HUES48 (cell line): ENCODE measurements around the gene MARCHF5.
"Not testable (repeated sequence)": the region's sequence is repeated elsewhere in the genome, so short reads cannot be mapped to it uniquely, and the experiment has no call there.

Experiments
- H3K27ac ChIP-seq: one replicate; pipeline ENCODE4 v1.7.0; 2013; ENCODE audit warnings: low read depth, low read length, inconsistent platforms
- H3K27me3 ChIP-seq: 2 replicates; pipeline ENCODE4 v1.6.1; 2013; ENCODE audit warnings: mild to moderate bottlenecking, low read length; ENCODE audit not compliant: control insufficient read depth, insufficient read depth
- H3K36me3 ChIP-seq: 2 replicates; pipeline ENCODE4 v1.6.1; 2013; ENCODE audit warnings: low read length; ENCODE audit not compliant: control insufficient read depth, insufficient read depth
- H3K4me1 ChIP-seq: 2 replicates; pipeline ENCODE4 v1.6.1; 2013; ENCODE audit warnings: mild to moderate bottlenecking, low read length; ENCODE audit not compliant: control insufficient read depth, insufficient read depth
- H3K4me3 ChIP-seq: 2 replicates; pipeline ENCODE4 v1.5.1; 2013; ENCODE audit warnings: mild to moderate bottlenecking, low read depth, low read length
- H3K9ac ChIP-seq: 2 replicates; pipeline ENCODE4 v1.6.1; 2013; ENCODE audit warnings: mild to moderate bottlenecking, low read depth, low read length, moderate library complexity
- H3K9me3 ChIP-seq: 2 replicates; pipeline ENCODE4 v1.6.1; 2013; ENCODE audit warnings: low read length; ENCODE audit not compliant: control insufficient read depth, insufficient read depth

MARCHF5 gene

GRCh38 chr10:92305133-92306072, 14.4 kb downstream of the MARCHF5 start:
- Histone ChIP-seq H3K36me3 (no peaks in the 10 kb centered on the region), H3K27ac (peak overlapping the region; percentile 85), H3K4me3 (peak overlapping the region; percentile 42), H3K27me3 (no peaks in the 10 kb centered on the region), H3K9ac (no peak overlapping the region), H3K4me1 (peaks cover 45% of the 10 kb centered on the region), H3K9me3 (no peaks in the 10 kb centered on the region)

- H3K4me1 ChIP-seq = peaks cover 27% of the 10 kb centered on the region
- H3K4me3 ChIP-seq = no peak overlapping the region
- peaks cover 20% of the 10 kb centered on the region for H3K36me3 ChIP-seq
- no peak overlapping the region for H3K9ac ChIP-seq
- no peaks in the 10 kb centered on the region for H3K9me3 ChIP-seq
- no peaks in the 10 kb centered on the region for H3K27me3 ChIP-seq
- H3K27ac ChIP-seq = no peak overlapping the region
Measured at GRCh38 chr10:92309272-92309671, 18.3 kb downstream of the MARCHF5 start.

GRCh38 chr10:92313750-92314149, 22.8 kb downstream of the MARCHF5 start:
- Histone ChIP-seq H3K9me3 (no peaks in the 10 kb centered on the region), H3K4me1 (0 out of 2 replicates have a peak, but pooled peaks cover 3% of the 10 kb centered on the region), H3K27me3 (no peaks in the 10 kb centered on the region), H3K4me3 (no peak overlapping the region), H3K27ac (no peak overlapping the region), H3K36me3 (peaks cover 29% of the 10 kb centered on the region), H3K9ac (no peak overlapping the region)

GRCh38 chr10:92316610-92317009, 25.6 kb downstream of the MARCHF5 start:
- no peak overlapping the region for H3K27ac ChIP-seq
- no peaks in the 10 kb centered on the region for H3K27me3 ChIP-seq
- no peaks in the 10 kb centered on the region for H3K4me1 ChIP-seq
- H3K9me3 ChIP-seq = no peaks in the 10 kb centered on the region
- no peak overlapping the region for H3K9ac ChIP-seq
- H3K4me3 ChIP-seq = no peak overlapping the region
- H3K36me3 ChIP-seq = peaks cover 29% of the 10 kb centered on the region

GRCh38 chr10:92323079-92323478, 32.1 kb downstream of the MARCHF5 start:
- H3K4me1 ChIP-seq = no peaks in the 10 kb centered on the region
- H3K27me3 ChIP-seq = no peaks in the 10 kb centered on the region
- H3K36me3 ChIP-seq = peaks cover 9% of the 10 kb centered on the region; the same call in 1 of the 2 replicates
- no peaks in the 10 kb centered on the region for H3K9me3 ChIP-seq
- H3K4me3 ChIP-seq = no peak overlapping the region
- H3K9ac ChIP-seq = no peak overlapping the region
- H3K27ac ChIP-seq = no peak overlapping the region

- H3K4me1 ChIP-seq = peaks cover 30% of the 10 kb centered on the region
- no peaks in the 10 kb centered on the region for H3K36me3 ChIP-seq
- no peak overlapping the region for H3K27ac ChIP-seq
- no peak overlapping the region for H3K4me3 ChIP-seq
- no peaks in the 10 kb centered on the region for H3K9me3 ChIP-seq
- H3K27me3 ChIP-seq = no peaks in the 10 kb centered on the region
- no peak overlapping the region for H3K9ac ChIP-seq
Measured at GRCh38 chr10:92327445-92328433, 36.8 kb downstream of the MARCHF5 start.

GRCh38 chr10:92328993-92329392, 38.0 kb downstream of the MARCHF5 start:
- Histone ChIP-seq H3K4me1 (peaks cover 30% of the 10 kb centered on the region), H3K27ac (peak overlapping the region; percentile 26), H3K9ac (no peak overlapping the region), H3K9me3 (no peaks in the 10 kb centered on the region), H3K27me3 (no peaks in the 10 kb centered on the region), H3K4me3 (no peak overlapping the region), H3K36me3 (no peaks in the 10 kb centered on the region)

- not testable (repeated sequence) for H3K9ac ChIP-seq, H3K27me3 ChIP-seq, H3K9me3 ChIP-seq, H3K4me3 ChIP-seq, H3K36me3 ChIP-seq, H3K27ac ChIP-seq
- peaks cover 36% of the 10 kb centered on the region for H3K4me1 ChIP-seq
Measured at GRCh38 chr10:92329927-92330326, 39.0 kb downstream of the MARCHF5 start.

- H3K36me3 ChIP-seq = peaks cover 49% of the 10 kb centered on the region
- no peak overlapping the region for H3K27ac ChIP-seq
- H3K4me1 ChIP-seq = no peaks in the 10 kb centered on the region
- H3K9ac ChIP-seq = no peak overlapping the region
- no peaks in the 10 kb centered on the region for H3K9me3 ChIP-seq
- no peak overlapping the region for H3K4me3 ChIP-seq
- H3K27me3 ChIP-seq = no peaks in the 10 kb centered on the region
Measured at GRCh38 chr10:92342796-92343195, 51.8 kb downstream of the MARCHF5 start.

- H3K36me3 ChIP-seq = peaks cover 67% of the 10 kb centered on the region
- H3K4me3 ChIP-seq, H3K9ac ChIP-seq, H3K27me3 ChIP-seq, H3K27ac ChIP-seq, H3K9me3 ChIP-seq, H3K4me1 ChIP-seq: not testable (repeated sequence)
Measured at GRCh38 chr10:92345575-92345974, 54.6 kb downstream of the MARCHF5 start.
